Ascending aorta (tissue), 2 donors: ENCODE results near the gene PXDN. TPM values are rescaled to one million over a fixed set of nuclear protein-coding genes. Genes with fewer than 3 reads are reported as not detected.
"Not testable (repeated sequence)": the region's sequence is repeated elsewhere in the genome, so short reads cannot be mapped to it uniquely, and the experiment has no call there.

Experiments
- DNase-seq, 2 donors: peaks; one replicate each; pipeline ENCODE4 v3.0.0-alpha.2; 2019; ENCODE audit warnings: low spot score in 2 of 2
- H3K27ac ChIP-seq, 2 donors: fragments of 200-600 bp; sonication (generic); one replicate each; pipeline ENCODE4 v1.5.1; 2016 to 2017; ENCODE audit warnings: mild to moderate bottlenecking in 1 of 2
- H3K27me3 ChIP-seq: fragments of 200-600 bp; sonication (generic); one replicate; pipeline ENCODE4 v1.5.1; 2017
- H3K36me3 ChIP-seq, 2 donors: fragments of 200-600 bp; sonication (generic); one replicate each; pipeline ENCODE4 v1.5.1; 2016
- H3K4me1 ChIP-seq, 2 donors: fragments of 200-600 bp; sonication (generic); one replicate each; pipeline ENCODE4 v1.5.1; 2016 to 2017; ENCODE audit warnings: mild to moderate bottlenecking in 1 of 2
- H3K4me3 ChIP-seq, 2 donors: fragments of 200-600 bp; sonication (generic); one replicate each; pipeline ENCODE4 v1.5.1; 2016 to 2017; ENCODE audit warnings: mild to moderate bottlenecking in 1 of 2
- H3K9me3 ChIP-seq, 2 donors: fragments of 200-600 bp; sonication (generic); one replicate each; pipeline ENCODE4 v1.5.1; 2016
- intact Hi-C: fragments of 100-400 bp; cut with DNase I; formaldehyde crosslinking; loops from one replicate; pipeline ENCODE4 v1.15.1; 2023
- total RNA-seq: library from RNA; depleted of rRNA; stranded (reverse); fragments of >200 nt; gene quantifications from one replicate; pipeline ENCODE4 v1.1.0, GENCODE V29; 2016
- TF ChIP-seq, protein P1 (sequence below), 3 experiments: fragments of 200-600 bp in 2 of 3; fragments of 450-650 bp in 1 of 3; sonication (generic) in 2 of 3; IDR thresholded peaks; one replicate each; pipeline ENCODE4 v1.5.1; 2016 to 2019; ENCODE audit warnings: antibody characterized with exemption in 3 of 3, mild to moderate bottlenecking in 1 of 3, moderate library complexity in 1 of 3

The PXDN gene
- total RNA-seq, 1 donor from 2014 or later = 188 TPM

DNA sequence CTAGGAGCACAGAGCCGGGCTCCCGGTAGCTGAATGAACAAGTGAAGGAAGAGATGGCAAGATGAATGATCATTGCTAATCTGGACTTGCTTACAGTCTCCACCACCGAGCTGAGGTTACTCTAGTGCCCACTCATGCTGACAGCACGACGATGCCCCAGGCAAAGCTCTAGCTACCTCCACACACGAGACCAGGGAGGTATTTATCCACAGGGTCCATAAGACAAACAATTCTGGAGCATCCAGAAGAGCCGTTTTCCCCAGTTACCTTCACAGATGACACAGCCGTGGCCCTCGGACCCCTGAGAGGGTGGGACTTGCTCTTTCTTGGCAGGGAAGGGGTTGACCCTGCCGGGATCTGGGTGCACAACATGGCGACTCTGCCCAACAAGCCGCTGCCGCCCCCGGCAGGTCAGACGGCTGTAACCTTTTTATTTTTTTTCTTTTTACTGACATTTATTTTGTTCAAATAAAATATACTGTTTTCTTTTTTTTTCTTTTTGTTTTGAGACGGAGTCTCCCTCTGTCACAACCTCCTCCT is 120.3 kb downstream of the PXDN start:
- TF ChIP-seq, protein P1, sequence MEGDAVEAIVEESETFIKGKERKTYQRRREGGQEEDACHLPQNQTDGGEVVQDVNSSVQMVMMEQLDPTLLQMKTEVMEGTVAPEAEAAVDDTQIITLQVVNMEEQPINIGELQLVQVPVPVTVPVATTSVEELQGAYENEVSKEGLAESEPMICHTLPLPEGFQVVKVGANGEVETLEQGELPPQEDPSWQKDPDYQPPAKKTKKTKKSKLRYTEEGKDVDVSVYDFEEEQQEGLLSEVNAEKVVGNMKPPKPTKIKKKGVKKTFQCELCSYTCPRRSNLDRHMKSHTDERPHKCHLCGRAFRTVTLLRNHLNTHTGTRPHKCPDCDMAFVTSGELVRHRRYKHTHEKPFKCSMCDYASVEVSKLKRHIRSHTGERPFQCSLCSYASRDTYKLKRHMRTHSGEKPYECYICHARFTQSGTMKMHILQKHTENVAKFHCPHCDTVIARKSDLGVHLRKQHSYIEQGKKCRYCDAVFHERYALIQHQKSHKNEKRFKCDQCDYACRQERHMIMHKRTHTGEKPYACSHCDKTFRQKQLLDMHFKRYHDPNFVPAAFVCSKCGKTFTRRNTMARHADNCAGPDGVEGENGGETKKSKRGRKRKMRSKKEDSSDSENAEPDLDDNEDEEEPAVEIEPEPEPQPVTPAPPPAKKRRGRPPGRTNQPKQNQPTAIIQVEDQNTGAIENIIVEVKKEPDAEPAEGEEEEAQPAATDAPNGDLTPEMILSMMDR (IDR thresholded peaks at IDR 0.05) = no peak
- Histone ChIP-seq H3K27me3 (no peaks in the 10 kb centered on the region), H3K36me3 (no peaks in the 10 kb centered on the region), H3K27ac (no peak overlapping the region), H3K4me3 (no peak overlapping the region), H3K4me1 (peaks cover 0 to 4% of the 10 kb centered on the region in 2 donors), H3K9me3 (no peaks in the 10 kb centered on the region)
- intact Hi-C loops = no loop called here
- no peak for DNase-seq

DNA sequence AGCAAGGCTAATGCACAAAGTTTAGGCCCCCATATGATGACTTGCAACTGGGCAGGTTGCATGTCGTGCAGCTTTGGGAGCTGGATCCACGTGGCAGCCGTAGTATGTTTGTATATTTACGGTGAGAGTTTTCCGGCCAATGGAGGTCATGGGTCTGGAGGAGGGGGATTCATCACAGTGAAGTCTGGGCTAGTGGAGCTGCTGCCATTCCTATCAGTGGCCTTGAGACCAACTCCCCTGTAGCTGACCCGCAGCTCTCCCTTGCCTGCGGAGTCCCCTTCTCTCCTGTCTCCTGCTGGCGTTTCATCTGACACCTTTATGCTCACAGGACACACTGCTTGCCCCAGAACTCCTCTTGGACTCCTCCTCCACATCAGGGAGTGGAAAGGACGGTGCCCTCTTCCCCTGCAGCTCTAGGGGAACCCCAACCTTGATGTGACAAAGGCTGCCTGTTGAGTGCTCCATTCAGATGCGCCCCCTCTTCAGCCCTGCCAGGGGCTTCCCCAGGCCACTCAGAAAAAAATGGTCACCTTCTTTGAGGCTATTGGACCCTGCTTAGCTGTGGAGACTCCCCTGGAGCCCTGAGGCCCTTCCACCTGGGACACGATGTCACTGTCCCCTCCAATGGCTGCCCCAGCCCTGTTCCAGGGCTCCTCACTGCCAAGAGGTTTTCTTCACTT is 121.7 kb downstream of the PXDN start:
- no peak overlapping the region for H3K27ac ChIP-seq
- no peak overlapping the region for H3K4me3 ChIP-seq
- H3K36me3 ChIP-seq = no peaks in the 10 kb centered on the region
- TF ChIP-seq, protein P1 (IDR thresholded peaks at IDR 0.05) = no peak
- DNase-seq = no peak
- intact Hi-C loops = no loop called here
- H3K4me1 ChIP-seq = no peaks in the 10 kb centered on the region
- no peaks in the 10 kb centered on the region for H3K27me3 ChIP-seq
- H3K9me3 ChIP-seq = no peaks in the 10 kb centered on the region

DNA sequence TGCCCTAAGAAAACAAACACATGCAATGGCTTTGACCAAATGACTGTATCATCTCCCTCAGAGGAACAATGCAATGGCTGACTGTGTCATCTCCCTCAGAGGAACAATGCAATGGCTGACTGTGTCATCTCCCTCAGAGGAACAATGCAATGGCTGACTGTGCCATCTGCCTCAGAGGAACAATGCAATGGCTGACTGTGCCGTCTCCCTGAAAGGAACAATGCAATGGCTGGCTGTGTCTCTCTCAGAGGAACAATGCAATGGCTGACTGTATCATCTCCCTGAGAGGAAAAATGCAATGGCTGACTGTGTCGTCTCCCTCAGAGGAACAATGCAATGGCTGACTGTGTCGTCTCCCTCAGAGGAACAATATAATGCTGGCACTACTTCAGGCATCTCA is 122.3 kb downstream of the PXDN start:
- H3K27me3 ChIP-seq, DNase-seq, H3K36me3 ChIP-seq, H3K27ac ChIP-seq, H3K9me3 ChIP-seq, H3K4me3 ChIP-seq, H3K4me1 ChIP-seq, intact Hi-C loops: not testable (repeated sequence)

DNA sequence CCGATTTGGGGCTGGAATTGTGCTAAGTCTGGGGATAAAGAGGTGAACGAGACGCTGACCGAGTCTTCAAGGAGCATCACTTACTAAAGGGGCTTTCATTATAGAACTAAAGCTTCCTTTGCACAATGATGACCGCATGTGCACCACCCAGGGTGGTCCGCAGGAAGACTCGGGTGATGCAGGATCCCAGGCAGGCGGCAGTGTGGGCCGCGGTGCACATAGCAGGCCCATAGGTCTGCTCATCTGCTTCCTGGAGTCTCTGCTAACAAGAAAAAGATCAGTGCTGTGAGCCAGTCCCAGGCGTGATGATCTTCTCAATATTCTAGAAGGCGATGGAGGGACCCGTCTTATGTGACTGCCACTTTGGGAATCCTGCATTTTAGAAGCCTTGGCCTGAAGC is 122.8 kb downstream of the PXDN start:
- Histone ChIP-seq H3K36me3 (no peaks in the 10 kb centered on the region), H3K4me3 (no peak overlapping the region), H3K9me3 (no peaks in the 10 kb centered on the region), H3K27ac (no peak overlapping the region), H3K4me1 (no peaks in the 10 kb centered on the region), H3K27me3 (no peaks in the 10 kb centered on the region)
- intact Hi-C loops = no loop called here
- TF ChIP-seq, protein P1 (IDR thresholded peaks at IDR 0.05) = no peak
- no peak for DNase-seq

DNA sequence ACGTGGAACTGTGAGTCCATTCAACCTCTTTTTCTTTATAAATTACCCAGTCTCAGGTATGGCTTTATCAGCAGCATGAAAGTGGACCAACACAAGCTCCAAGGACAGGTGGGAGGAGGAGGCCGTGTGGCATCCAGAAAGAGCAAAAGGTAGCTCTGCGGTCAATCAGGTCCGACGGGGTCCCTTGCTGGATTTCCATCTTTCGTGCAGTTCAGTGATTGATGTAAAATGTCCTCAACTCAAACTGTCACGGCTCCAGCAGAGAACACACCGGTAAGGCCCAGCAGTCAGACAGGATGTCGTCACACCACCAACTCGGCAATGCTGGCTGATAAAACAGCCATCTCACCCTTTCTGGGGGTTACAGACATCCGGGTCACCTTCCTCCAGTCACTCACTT is 123.3 kb downstream of the PXDN start:
- no peak for DNase-seq

DNA sequence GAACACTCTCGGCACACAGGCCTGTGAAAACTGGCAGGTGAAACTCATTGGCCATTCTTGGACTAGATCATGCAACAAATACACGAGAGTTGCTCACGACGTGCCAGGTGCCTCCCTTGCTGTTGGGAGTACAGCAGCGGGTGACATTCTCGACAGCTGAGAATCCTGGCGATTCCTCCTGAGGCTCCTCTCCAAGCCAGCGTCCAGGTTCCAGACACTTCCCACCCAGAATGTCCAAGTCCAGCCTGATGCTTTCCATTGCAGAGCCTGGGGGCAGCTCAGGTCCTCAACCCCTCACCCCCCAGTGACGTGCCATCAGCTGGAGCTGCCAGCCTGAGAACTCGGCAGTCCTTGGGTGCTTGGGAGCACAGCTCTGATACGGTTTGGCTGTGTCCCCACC is 124.2 kb downstream of the PXDN start:
- H3K36me3 ChIP-seq = no peaks in the 10 kb centered on the region
- TF ChIP-seq, protein P1 (IDR thresholded peaks at IDR 0.05) = no peak
- no peaks in the 10 kb centered on the region for H3K27me3 ChIP-seq
- no peaks in the 10 kb centered on the region for H3K9me3 ChIP-seq
- H3K4me1 ChIP-seq = no peaks in the 10 kb centered on the region
- DNase-seq = no peak
- no peak overlapping the region for H3K4me3 ChIP-seq
- intact Hi-C loops = no loop called here
- H3K27ac ChIP-seq = no peak overlapping the region

More for the DNA sequence above, 123.3 kb downstream of the PXDN start:
- Histone ChIP-seq H3K36me3 (no peaks in the 10 kb centered on the region), H3K4me1 (no peaks in the 10 kb centered on the region), H3K27me3 (no peaks in the 10 kb centered on the region), H3K4me3 (no peak overlapping the region), H3K9me3 (no peaks in the 10 kb centered on the region), H3K27ac (no peak overlapping the region)
- intact Hi-C loops = no loop called here
- TF ChIP-seq, protein P1 (IDR thresholded peaks at IDR 0.05) = no peak
